Measurements from ENCODE around the gene SLC38A11. TPM values are rescaled to one million over a fixed set of nuclear protein-coding genes. Genes with fewer than 3 reads are reported as not detected.

SLC38A11 gene
- total and polyA plus RNA-seq, 10 of the 15 experiments (the other 5 are each of a cell fraction or from before 2014, with no cell fraction given) = not detected

DNA sequence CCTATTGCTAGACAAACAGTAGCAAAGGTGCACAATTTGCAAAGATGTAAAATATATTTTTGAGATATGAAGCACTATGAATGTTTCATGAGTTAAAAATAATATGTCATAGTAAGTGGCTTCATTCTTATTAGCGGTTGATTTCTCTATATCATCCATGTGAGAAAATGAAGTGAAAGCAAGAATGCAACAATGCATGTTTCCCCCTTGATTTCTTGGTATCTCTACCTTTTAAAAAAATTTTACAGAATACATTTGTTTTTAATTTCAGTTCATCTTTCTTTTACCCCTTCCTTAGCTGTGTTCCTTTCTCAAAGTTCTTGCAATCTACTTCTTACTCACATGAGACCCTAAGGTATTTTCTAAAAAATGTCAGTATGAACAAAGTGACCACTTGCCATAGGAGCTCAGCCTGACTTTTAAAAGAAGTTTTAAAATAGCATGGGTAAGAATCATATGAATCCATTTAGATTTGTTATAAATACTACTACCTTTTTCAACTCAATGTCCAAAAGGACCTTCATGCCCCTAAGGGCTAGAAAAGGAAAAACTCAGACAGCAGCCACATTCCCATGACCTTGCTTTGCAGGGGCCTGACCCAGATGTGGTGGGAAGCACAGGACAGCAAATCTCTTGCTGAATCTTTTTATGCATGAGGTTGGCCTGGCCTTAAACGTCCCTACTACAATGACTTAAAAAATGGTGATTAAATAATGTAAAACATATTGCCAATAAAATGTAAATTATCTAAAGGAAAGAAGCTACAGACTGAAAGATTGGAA, 14.8 kb upstream of the SLC38A11 start:
- no peaks in the 10 kb centered on the region for H3K9me3 ChIP-seq (replicated peaks; ENCODE audit: control insufficient read depth, insufficient read depth, low read length)
- no peak overlapping the region for H3K4me3 ChIP-seq
- no peak overlapping the region for H3K27ac ChIP-seq (ENCODE audit: control insufficient read depth, insufficient read depth)
- SMC1A ChIA-PET (ENCODE audit: uncharacterized antibody, unreplicated experiment) = no interaction called here
- no peaks in the 10 kb centered on the region for H3K36me3 ChIP-seq (ENCODE audit: control insufficient read depth in 2 of 2, insufficient read depth in 2 of 2, low read length in 1 of 2)
- TF ChIP-seq ZNF217 (IDR thresholded peaks at IDR 0.05) = no peak
- no peak for TF ChIP-seq EED (IDR thresholded peaks at IDR 0.05; ENCODE audit: low read depth)
- TF ChIP-seq SP1 (IDR thresholded peaks at IDR 0.05; ENCODE audit: low read depth, low read length) = no peak
- TF ChIP-seq TARDBP (IDR thresholded peaks at IDR 0.05; ENCODE audit: borderline replicate concordance) = no peak
- no peak for TF ChIP-seq IKZF1 (conservative IDR thresholded peaks at IDR 0.05)
- no peak for TF ChIP-seq NFXL1 (IDR thresholded peaks at IDR 0.05; ENCODE audit: borderline replicate concordance)
- no peak for TF ChIP-seq BACH1 (IDR thresholded peaks at IDR 0.05; ENCODE audit: borderline replicate concordance)
- TF ChIP-seq NFYB (IDR thresholded peaks at IDR 0.05; ENCODE audit: insufficient read depth, low read depth, low read length) = no peak
- no peak for TF ChIP-seq RAD51 (IDR thresholded peaks at IDR 0.05)
- TF ChIP-seq BCLAF1 (IDR thresholded peaks at IDR 0.05) = no peak
- TF ChIP-seq, protein P1, sequence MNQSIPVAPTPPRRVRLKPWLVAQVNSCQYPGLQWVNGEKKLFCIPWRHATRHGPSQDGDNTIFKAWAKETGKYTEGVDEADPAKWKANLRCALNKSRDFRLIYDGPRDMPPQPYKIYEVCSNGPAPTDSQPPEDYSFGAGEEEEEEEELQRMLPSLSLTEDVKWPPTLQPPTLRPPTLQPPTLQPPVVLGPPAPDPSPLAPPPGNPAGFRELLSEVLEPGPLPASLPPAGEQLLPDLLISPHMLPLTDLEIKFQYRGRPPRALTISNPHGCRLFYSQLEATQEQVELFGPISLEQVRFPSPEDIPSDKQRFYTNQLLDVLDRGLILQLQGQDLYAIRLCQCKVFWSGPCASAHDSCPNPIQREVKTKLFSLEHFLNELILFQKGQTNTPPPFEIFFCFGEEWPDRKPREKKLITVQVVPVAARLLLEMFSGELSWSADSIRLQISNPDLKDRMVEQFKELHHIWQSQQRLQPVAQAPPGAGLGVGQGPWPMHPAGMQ (IDR thresholded peaks at IDR 0.05; ENCODE audit: borderline replicate concordance) = no peak
- TF ChIP-seq, protein P2, sequence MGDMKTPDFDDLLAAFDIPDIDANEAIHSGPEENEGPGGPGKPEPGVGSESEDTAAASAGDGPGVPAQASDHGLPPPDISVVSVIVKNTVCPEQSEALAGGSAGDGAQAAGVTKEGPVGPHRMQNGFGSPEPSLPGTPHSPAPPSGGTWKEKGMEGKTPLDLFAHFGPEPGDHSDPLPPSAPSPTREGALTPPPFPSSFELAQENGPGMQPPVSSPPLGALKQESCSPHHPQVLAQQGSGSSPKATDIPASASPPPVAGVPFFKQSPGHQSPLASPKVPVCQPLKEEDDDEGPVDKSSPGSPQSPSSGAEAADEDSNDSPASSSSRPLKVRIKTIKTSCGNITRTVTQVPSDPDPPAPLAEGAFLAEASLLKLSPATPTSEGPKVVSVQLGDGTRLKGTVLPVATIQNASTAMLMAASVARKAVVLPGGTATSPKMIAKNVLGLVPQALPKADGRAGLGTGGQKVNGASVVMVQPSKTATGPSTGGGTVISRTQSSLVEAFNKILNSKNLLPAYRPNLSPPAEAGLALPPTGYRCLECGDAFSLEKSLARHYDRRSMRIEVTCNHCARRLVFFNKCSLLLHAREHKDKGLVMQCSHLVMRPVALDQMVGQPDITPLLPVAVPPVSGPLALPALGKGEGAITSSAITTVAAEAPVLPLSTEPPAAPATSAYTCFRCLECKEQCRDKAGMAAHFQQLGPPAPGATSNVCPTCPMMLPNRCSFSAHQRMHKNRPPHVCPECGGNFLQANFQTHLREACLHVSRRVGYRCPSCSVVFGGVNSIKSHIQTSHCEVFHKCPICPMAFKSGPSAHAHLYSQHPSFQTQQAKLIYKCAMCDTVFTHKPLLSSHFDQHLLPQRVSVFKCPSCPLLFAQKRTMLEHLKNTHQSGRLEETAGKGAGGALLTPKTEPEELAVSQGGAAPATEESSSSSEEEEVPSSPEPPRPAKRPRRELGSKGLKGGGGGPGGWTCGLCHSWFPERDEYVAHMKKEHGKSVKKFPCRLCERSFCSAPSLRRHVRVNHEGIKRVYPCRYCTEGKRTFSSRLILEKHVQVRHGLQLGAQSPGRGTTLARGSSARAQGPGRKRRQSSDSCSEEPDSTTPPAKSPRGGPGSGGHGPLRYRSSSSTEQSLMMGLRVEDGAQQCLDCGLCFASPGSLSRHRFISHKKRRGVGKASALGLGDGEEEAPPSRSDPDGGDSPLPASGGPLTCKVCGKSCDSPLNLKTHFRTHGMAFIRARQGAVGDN (IDR thresholded peaks at IDR 0.05) = no peak
- no peak overlapping the region for H3K9ac ChIP-seq (ENCODE audit: control insufficient read depth, insufficient read depth, low read length)
- WGBS (ENCODE audit: insufficient coverage, insufficient replicate concordance, low lambda C conversion rate, missing lambda C conversion rate) = 26% methylated on average over 2 of the region's 2 CpGs
- H3K4me1 ChIP-seq (ENCODE audit: control insufficient read depth, insufficient read depth, low read length) = no peaks in the 10 kb centered on the region
- H3K4me2 ChIP-seq (ENCODE audit: control insufficient read depth, insufficient read depth) = no peak overlapping the region
- no peak overlapping the region for H2AFZ ChIP-seq (ENCODE audit: control insufficient read depth, low read depth, low read length)
- POLR2A ChIA-PET = no interaction called here
- RAD21 ChIA-PET (ENCODE audit: unreplicated experiment) = no interaction called here
- H3K27me3 ChIP-seq (replicated peaks in 1 of 2; ENCODE audit: control insufficient read depth in 2 of 2, insufficient read depth in 2 of 2, low read length in 1 of 2) = no peaks in the 10 kb centered on the region
- no peak for FAIRE-seq
- no peaks in the 10 kb centered on the region for H4K20me1 ChIP-seq (ENCODE audit: control insufficient read depth, insufficient read depth)
- H3K79me2 ChIP-seq (ENCODE audit: control insufficient read depth, insufficient read depth, low read length) = no peaks in the 10 kb centered on the region
- intact Hi-C loops (cut with micrococcal nuclease; ENCODE audit: unreplicated experiment) = no loop called here
- CTCF ChIA-PET = no interaction called here
- no peak for ATAC-seq
- DNase-seq (ENCODE audit: low read depth, low spot score) = no peak
- no TSS peak for BruUV-seq (replicated peaks)
- in situ Hi-C loops (cut with MboI) = no loop called here
